Stimulated activated CD4-positive, alpha-beta T cell treated with anti-CD3 and anti-CD28 coated beads, Interleukin-12 subunit alpha, Interleukin-12 subunit beta, amount 100 ng/mL, for 24 hours (primary cell): Measurements from ENCODE around the gene HK2.
"Not testable (repeated sequence)": the region's sequence is repeated elsewhere in the genome, so short reads cannot be mapped to it uniquely, and the experiment has no call there.

Source experiments
- DNase-seq, 2 experiments: peaks; one replicate each; pipeline ENCODE4 v3.0.0-alpha.2; 2020; ENCODE audit warnings: low read depth in 2 of 2

HK2 gene

GRCh38 chr2:74895001-74895400 is 61.1 kb downstream of the HK2 start:
- no peak for DNase-seq

- no peak for DNase-seq
Observed at GRCh38 chr2:74896232-74896631, 62.3 kb downstream of the HK2 start.

- not testable (repeated sequence) for DNase-seq
Observed at GRCh38 chr2:74900225-74900624, 66.3 kb downstream of the HK2 start.

GRCh38 chr2:74902281-74902860 is 68.4 kb downstream of the HK2 start:
- no peak for DNase-seq

DNA sequence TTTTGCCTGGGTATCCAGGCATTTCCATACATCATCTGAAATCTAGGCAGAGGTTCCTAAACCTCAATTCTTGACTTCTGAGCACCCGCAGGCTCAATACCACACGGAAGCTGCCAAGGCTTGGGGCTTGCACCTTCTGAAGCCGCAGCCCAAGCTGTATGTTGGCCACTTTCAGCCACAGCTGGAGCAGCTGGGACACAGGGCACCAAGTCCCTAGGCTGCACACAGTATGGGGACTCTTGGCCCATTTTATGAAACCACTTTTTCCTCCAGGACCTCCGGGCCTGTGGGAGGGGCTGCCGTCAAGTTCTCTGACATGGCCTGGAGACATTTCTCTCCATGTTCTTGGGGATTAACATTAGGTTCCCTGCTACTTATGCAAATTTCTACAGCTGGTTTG is 72.5 kb downstream of the HK2 start:
- DNase-seq: no peak

GRCh38 chr2:74907560-74907959 is 73.6 kb downstream of the HK2 start:
- not testable (repeated sequence) for DNase-seq

DNA sequence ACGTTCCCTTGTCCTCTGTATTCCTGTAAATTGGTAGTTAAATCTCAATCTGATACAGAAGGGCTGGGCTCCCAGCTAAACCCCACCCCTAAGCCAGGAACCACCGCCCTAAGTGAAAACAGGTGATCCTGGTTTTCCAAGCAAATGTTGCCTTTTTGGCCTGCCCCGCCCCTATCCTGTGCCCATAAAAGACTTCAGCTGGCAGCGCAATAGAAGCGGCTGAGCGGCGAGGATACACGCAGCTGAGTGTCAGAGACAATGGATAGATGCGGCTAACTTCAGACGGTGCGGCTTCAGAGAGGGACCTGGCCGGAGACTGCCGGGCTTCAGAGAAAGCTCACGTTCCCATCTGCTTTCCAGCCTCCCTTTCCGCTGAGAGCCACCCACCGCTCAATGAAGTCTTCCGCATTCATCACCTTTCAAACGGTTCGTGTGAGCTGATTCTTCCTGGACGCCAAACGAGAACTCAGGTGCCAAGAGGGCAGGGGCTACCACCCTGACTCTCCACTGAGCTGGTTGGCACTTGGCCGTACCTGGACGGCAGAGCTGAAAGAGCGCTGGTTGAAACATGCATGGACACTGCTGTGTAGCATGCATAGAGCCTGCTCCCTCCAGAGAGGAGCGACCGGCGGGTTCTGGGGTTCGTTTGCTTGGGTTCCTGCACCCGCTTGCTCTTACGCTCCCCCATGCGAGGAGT is 75.0 kb downstream of the HK2 start:
- DNase-seq: no peak

- no peak for DNase-seq
Observed at GRCh38 chr2:74910245-74910644, 76.3 kb downstream of the HK2 start.

DNA sequence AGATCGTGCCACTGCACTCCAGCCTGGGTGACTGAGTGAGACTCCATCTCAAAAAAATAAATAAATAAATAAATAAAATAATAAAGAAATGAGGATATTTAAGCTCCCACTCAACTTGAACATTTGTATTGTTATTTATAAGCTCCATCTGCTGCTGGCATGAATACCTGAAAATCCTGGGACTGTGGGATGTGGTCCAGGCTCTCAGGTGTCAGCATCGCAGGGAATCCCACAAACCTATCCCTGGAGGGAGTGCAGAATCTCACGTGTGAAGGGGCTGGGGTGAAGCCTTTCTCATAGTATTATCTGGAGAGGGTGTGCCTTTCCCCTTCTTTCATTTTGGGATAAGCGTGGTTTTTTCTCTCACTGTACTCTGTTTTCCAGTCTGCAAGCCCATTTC is 77.1 kb downstream of the HK2 start:
- DNase-seq: no peak

- DNase-seq: peak in 1 of 2 experiments; percentile 16
Observed at GRCh38 chr2:74915743-74916142, 81.8 kb downstream of the HK2 start.

DNA sequence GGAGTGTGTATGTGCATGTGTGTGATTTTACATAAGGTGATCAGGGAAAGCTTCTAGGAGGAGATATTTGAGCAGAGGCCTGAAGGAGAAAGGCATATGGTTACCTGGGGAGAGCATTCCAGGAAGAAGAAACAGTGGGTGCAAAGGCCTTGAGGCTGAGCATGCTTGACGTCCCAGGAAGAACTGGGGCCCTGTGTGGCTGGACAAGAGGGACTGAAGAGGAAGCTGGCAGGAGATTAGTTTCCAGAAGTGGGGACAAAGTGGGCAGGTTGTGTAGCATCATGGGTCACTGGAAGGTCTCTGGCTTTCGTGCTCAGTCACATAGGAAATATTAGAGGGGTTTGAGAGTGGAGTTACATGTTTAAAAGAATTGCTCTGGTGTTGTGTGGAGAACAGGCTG is 82.5 kb downstream of the HK2 start:
- DNase-seq: no peak

GRCh38 chr2:74917702-74918619 is 84.0 kb downstream of the HK2 start:
- DNase-seq: no peak

DNA sequence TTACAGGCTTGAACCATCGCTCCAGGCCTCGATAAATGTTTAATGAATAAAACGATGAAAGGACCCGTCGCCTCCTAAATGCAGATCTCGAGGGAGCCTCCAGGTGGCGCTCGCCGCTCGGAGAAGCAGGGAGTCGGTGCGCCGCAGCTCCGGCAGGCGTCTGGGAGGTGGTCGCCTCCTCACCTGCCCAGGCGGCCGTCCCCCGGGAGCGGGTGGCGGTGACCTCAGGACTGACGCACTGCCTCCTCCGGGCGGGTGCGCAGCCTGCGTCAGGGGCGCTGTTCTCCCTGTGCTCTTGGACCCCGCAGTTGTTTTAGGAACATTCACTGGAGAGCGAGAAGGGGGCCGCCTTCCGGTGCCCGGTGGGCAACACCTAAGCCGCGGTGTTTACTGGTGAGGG is 85.9 kb downstream of the HK2 start:
- DNase-seq: peak; percentile 47 to 57

- no peak for DNase-seq
Observed at GRCh38 chr2:74921236-74921736, 87.4 kb downstream of the HK2 start.

DNA sequence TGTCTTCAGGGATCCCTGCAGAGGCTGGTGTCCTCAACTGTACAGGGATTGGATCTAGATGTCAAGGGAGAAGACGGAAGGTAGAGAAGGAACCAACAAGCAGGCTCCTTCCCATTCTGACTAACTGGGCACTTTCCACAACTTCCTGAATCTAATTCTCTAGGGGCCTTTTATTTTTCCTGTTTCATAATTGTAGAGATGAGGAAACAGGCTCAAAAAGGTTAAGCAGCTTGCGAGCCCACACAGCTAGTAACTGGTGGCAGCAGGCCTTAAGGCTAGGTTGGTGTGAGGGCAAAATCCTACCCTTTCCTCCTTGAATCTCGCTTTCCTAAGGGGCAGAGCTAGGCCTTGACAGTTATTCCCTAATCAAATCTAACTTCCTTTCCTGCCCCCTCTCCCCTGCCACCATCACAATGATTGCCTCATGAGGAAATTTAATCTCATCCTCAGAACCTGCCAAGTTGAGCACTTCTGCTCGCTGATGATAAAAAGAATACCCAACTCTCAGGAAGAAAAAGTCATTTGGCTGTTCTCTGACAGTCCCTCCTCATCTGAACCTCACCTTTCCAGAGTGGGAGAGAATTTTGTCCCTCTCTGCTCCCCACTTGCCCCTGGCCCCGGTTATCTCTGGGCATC is 88.8 kb downstream of the HK2 start:
- no peak for DNase-seq

DNA sequence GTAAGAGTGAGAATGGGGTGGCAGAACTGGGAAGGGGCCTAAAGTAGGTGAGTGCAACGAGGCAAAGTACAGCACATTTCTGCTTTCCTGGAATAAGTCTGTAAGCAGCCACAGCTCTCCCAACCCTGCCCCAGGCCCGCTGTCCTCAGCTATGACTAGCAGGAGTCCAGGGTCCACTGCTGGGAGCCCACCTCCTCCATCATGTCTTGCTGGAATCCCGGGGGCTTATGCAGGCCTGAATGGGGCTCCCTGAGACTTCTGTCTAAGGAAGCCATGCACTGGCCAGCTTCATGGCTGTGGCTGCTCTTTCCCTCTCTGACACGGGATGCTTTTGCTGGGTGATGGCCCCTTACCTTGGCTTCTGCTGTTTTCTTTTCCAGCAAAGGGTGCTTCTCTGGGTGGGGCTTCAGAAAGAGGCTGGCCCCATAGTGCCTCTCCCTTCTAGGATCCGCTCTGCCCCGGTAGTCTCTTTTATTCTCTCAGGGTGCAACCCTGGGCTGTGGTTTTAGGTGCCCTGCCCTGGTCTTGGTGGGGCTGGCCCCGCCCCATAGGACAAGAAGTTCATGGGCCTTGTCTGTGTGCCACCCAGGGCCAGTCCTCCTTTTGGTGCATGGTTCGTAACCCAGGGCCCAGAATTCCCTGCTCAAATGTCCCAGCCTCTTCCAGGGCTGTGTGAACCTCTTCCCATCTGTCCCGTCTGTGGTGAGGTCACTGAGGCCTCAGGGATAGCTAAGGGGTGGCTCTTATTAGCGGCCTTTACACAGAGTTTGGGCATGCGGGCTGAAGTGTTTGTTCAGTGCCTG is 90.7 kb downstream of the HK2 start:
- no peak for DNase-seq

- DNase-seq: no peak
Observed at GRCh38 chr2:74925361-74925786, 91.4 kb downstream of the HK2 start.

DNA sequence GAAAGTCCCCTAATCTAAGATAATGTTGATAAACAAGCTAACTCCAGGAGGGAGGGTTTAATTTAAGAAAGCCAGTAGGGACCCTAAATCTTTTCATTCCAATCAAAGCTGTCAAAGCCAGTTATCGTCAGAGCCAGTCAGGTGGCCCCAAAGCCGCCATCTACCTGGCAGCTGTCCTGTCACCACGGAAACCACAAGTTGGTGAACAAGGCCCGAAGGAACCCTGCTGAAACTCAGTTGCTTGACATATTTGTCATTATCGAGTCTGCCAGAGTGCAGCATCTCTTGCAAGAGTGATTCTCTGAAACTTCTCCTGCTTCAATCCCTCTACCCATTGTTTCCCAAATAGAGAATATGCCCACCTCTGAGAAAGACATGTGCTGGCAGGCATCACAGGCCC is 93.7 kb downstream of the HK2 start:
- DNase-seq: no peak

- DNase-seq: no peak
Observed at GRCh38 chr2:74930811-74931486, 97.0 kb downstream of the HK2 start.

DNA sequence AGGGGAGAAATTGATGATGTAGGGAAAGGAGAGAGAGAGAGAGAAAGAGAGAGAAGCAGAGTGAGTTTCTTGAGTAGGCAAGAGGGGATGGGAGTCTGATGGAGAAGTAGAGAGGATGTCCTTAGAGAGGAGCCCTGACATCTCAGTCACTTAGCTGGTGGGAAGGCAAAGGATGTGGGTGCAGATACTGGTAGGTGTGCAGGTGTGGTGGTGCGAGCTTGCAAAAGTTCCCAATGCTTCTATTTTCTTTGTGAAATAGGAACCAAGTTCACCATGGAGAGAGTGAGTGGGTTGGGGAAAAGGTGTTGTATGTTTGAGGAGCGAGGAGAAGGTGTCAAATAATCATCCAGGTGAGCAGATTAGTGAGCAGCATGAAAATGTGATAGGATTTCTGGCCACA is 98.0 kb downstream of the HK2 start:
- no peak for DNase-seq

- DNase-seq: no peak
Observed at GRCh38 chr2:74935975-74936391, 102.1 kb downstream of the HK2 start.
